ENCODE measurements around the gene TKTL1. TPM values are rescaled to one million over a fixed set of nuclear protein-coding genes. Genes with fewer than 3 reads are reported as not detected.

The TKTL1 gene
- total and polyA plus RNA-seq, 2 experiments from 2014 or later, result not detected

GRCh38 chrX:154359362-154360154, 64.0 kb downstream of the TKTL1 start (continued):
- TF ChIP-seq CTCF (conservative IDR thresholded peaks at IDR 0.05; ENCODE audit: low read depth in 2 of 2), result no peak

GRCh38 chrX:154360155-154360713, 64.6 kb downstream of the TKTL1 start:
- H3K27ac ChIP-seq (ENCODE audit: low read depth), result no peak overlapping the region
- no peaks in the 10 kb centered on the region for H3K27me3 ChIP-seq (ENCODE audit: insufficient read depth)
- Mint-ChIP-seq H3K36me3 (ENCODE audit: low read depth) (peaks cover 79% of the 10 kb centered on the region), H3K9me3 (no peaks in the 10 kb centered on the region; the same call in 2 of the 3 replicates), H3K4me3 (no peak overlapping the region), H3K27ac (no peak overlapping the region), H3K4me1 (no peaks in the 10 kb centered on the region; the same call in 2 of the 3 replicates), H3K27me3 (ENCODE audit: insufficient read depth, low read depth, poor library complexity) (peaks cover 12% of the 10 kb centered on the region)
- H4K20me1 ChIP-seq (replicated peaks; ENCODE audit: insufficient read depth), result no peaks in the 10 kb centered on the region
- H3K4me1 ChIP-seq (ENCODE audit: insufficient read depth), result no peaks in the 10 kb centered on the region
- peaks cover 6% of the 10 kb centered on the region; the same call in 1 of the 2 replicates for H3K79me2 ChIP-seq (replicated peaks; ENCODE audit: insufficient read depth)
- H3K36me3 ChIP-seq (ENCODE audit: insufficient read depth), result peaks cover 20% of the 10 kb centered on the region
- no peak overlapping the region for H2AFZ ChIP-seq
- no peak for DNase-seq (ENCODE audit: low spot score)
- H3K4me3 ChIP-seq, result no peak overlapping the region
- no peaks in the 10 kb centered on the region for H3F3A ChIP-seq (replicated peaks; ENCODE audit: low read depth)
- no peak overlapping the region for H3K4me2 ChIP-seq
- no peak for ATAC-seq
- H3K9me2 ChIP-seq (ENCODE audit: insufficient read depth), result no peaks in the 10 kb centered on the region
- TF ChIP-seq ZNF331 (CRISPR knock-in tag; IDR thresholded peaks at IDR 0.05; ENCODE audit: low read depth) (no peak), CREB1 (CRISPR knock-in tag; IDR thresholded peaks at IDR 0.05; ENCODE audit: low read depth) (no peak), ZNF462 (CRISPR knock-in tag; IDR thresholded peaks at IDR 0.05) (no peak), STAT1 (IDR thresholded peaks at IDR 0.05; ENCODE audit: unreplicated experiment) (no peak)
